A549 treated with AZD9567 at 1 μM for 4 hours (cell line): ENCODE measurements around the gene ARHGAP32. TPM values are rescaled to one million over a fixed set of nuclear protein-coding genes. Genes with fewer than 3 reads are reported as not detected.

Experiments
- total RNA-seq: library from RNA; stranded (reverse); fragments of 200-300 nt; extraction: Qiagen RNA extraction; gene quantifications from 5 replicates; pipeline ENCODE4 v1.2.3, GENCODE V29; 2022; ENCODE audit not compliant: insufficient read depth

Gene ARHGAP32
- total RNA-seq, result 2.9 to 7.1 TPM (median 4.2 TPM) in 5 replicates

DNA sequence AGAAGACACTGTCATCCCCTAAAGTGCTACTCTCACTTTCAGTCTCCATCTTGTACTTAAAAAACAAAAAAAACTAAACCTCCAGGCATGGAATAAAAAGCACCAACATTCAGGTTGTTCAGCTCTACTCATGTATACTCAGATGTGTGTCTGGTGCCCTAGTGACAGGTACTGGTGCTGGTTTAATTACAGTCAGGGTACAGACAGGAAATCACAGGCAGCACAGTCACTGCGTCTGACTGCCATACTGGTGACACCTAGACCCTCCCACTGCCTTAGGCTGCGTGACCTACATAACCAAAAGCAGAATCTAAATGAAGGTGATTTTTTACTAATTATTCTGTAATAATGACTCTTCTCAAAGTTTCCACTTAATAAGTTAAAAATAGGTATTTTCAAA lies at the start of gene ARHGAP32:
Gene ARHGAP32 (minus strand): TSS at position 176 of the 400 bp plus-strand sequence. CDS start 127 bp downstream, at position 49.

DNA sequence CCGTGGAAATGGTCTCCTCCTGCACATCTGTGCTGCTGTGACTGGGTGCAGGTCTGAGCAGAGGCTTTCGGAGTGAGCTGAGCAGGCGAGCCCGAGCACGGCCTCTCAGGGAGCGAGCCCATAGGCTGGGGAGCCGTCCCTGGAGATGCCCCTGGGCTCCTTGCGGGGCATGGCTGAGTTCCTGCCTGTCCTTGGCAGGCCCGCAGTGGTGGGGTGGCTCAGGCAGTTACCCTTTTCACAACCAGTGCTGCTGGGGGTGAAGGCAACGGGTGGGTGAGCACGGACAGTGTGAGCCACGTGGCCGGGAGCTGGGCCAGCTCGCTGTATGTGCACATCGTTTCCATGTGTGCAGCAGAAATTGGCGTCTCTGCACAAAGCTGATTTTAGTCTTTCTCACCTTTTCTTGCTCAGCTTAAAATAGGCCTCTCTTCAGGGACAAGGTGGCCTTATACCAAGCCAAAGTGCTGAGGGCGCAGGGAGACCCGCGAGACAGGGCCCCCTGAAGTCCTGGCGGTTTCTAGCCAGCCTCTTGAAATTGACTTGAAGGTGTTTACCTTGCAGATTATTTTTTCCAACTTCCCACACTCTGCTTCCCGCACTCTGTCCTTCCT lies 249.2 kb downstream of the ARHGAP32 start, which contains the start of gene TP53AIP1:
Gene TP53AIP1 (minus strand): TSS at position 55 of the 611 bp plus-strand sequence. CDS start 5,053 bp downstream, outside the sequence.

Other genes starting within 250 kb of the ARHGAP32 start
- gene TP53AIP1, start 249.5 kb downstream of the ARHGAP32 start, total RNA-seq, result 0.03 to 0.19 TPM (median 0.10 TPM) in 3 of 5 replicates, not detected in the others
- not detected in 5 replicates for gene BARX2, start 183.5 kb upstream of the ARHGAP32 start, total RNA-seq